HG03558 (cell line): ENCODE measurements around the gene ZNF593.

Experiments used
- ATAC-seq: cut with Tn5 transposase; IDR thresholded peaks from one replicate; pipeline ENCODE4 v1.9.1; 2021; ENCODE audit warnings: moderate number of reproducible peaks; ENCODE audit not compliant: unreplicated experiment; ENCODE audit errors: extremely low read depth

The ZNF593 gene

GRCh38 chr1:26145041-26145959 lies 24.4 kb upstream of the ZNF593 start:
- no peak for ATAC-seq

- ATAC-seq: no peak
Observed at GRCh38 chr1:26145960-26146294, 23.8 kb upstream of the ZNF593 start.

- no peak for ATAC-seq
Observed at GRCh38 chr1:26148887-26149286, 20.8 kb upstream of the ZNF593 start.

DNA sequence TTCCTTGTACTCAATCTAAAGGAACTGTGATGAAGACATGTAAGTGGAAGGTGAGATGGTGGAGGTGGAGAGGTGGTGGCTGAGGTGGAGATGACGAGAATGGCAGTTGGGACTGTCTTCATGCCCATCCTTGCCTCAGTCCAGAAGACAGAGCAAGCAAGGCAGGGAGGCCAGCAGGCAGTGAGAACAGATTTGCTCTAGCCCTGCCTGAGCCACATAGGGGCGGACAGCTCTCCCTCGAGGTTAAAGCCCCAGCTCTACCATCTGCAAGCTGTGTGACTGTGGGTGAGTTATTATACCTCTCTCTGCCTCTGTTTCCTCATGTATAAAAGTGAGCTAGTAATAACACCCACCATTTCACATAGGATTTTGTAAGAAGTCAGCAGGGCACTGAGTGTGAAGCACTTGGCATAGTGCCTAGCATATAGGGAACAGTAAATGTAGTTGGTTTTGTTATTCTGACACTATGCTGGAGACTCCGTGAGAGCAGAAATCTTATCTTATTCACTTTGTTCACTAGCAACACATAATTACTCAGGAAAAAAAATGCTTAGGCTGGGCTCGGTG lies 15.7 kb upstream of the ZNF593 start:
- ATAC-seq: no peak

DNA sequence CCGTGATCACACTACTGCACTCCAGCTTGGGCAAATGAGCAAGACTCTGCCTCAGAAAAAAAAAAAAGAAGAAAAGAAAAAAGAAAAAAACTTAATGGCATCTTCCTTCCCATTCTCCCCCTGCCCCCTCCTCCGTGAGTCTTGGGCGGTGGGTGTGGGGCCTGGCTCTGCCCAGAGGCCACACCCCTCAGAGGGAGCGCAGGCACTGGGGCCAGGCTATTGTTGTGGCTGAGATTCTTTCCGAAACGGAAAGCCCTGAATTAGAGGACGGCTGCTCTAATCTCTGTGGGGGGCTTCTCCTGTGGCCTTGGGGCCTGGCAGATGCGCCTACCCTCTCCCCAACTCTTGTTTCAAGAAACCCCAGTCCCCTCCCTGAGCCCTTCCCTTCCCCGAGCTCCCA lies 15.0 kb upstream of the ZNF593 start:
- no peak for ATAC-seq

- no peak for ATAC-seq
Observed at GRCh38 chr1:26155370-26156284, 14.1 kb upstream of the ZNF593 start.

DNA sequence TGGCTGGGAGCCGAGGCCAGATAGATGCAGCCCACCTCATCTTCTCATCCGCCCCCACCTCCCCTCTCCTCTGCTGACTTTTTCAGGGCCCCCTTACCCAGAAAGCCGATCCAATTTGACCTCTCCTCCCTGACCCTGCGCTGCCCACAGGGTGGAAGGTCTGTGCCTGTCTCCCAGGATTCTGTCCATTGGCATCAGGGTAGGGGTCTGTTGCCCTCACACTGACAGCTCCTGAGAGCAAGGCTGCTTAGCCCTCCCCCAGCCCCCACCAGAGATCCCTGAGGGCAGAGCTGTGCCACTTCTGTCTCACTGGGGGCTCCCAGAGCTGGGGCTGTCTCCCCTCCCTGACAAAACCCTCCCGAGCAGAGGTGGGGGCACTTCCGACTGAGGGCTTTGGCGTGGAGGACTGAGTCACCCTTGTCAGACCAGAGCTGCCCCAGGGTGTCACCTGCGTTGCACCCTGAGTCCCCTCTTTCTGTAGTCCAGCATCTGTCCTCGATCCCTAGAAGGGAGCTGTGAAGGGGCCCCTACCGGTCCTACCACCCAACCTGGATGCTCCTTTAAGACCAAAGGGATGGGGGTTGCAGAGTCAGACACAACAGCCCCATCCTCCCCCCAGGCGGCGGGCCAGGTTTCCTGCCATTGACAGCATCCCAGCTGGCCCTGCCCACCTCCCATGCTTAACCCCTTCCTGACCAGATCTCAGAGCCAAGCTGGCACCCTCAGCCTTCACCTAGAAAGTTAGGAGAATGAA lies 13.2 kb upstream of the ZNF593 start:
- ATAC-seq: no peak

GRCh38 chr1:26158271-26158907 lies 11.3 kb upstream of the ZNF593 start:
- no peak for ATAC-seq

DNA sequence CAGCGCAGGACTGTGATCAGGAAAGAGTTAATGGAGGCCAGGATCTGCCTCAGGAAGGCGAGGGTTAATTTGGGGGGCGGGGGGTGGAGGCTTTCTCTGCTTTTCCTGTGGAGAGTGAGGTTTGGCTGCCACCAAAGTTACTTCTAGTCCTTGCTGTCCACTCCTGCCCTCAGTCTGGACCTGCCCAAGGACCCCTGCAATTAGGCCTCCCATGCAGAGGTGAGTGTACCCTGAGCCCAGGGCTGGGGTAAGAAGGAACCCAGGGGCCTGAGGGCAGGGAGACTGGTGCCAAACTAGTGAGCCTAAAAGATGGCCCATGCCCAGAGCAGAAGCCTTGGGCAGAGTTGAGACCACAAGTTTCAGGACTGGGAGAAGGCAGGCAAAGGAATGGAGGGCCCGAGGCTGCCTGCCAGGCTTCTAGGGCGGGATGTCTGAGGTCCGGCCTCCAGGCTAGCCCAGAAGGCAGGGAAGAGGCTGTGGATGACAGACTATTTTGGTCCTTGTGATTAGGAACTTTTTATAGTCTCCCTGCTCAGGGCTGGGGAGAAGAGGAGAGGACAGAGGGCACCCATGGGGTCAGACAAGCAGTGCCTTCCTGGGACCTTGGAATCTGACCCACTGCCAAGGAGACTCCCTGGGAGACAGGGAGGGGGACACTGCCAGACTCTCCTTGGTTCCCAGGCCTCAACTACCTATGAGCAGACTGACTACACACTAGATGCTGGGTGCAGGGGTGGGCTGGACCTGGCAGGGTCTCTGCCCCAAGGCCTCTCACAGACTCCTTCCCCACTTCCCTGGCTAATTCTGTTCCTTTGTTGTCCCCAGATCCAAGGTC lies 10.6 kb upstream of the ZNF593 start, which contains the start of gene FAM110D:
Gene FAM110D (plus strand): TSS at position 172 of the 835 bp plus-strand sequence. CDS start 2,213 bp downstream, outside the sequence.
- ATAC-seq: no peak

- ATAC-seq: no peak
Observed at GRCh38 chr1:26159743-26160039, 10.0 kb upstream of the ZNF593 start.

GRCh38 chr1:26160527-26161414 lies 8.9 kb upstream of the ZNF593 start:
- no peak for ATAC-seq

GRCh38 chr1:26161415-26162219 lies 8.1 kb upstream of the ZNF593 start:
- no peak for ATAC-seq

- no peak for ATAC-seq
Observed at GRCh38 chr1:26162220-26162709, 7.4 kb upstream of the ZNF593 start.

- no peak for ATAC-seq
Observed at GRCh38 chr1:26163684-26164035, 6.0 kb upstream of the ZNF593 start.

- ATAC-seq: no peak
Observed at GRCh38 chr1:26164036-26164860, 5.5 kb upstream of the ZNF593 start.
